K562 (cell line): Measurements from ENCODE around the gene AMN1. TPM values are rescaled to one million over a fixed set of nuclear protein-coding genes. Genes with fewer than 3 reads are reported as not detected.

Experiments
- ARHGAP35 ChIP-seq: fragments of 450-650 bp; IDR thresholded peaks from 2 replicates; pipeline ENCODE4 v1.6.1; 2018; ENCODE audit not compliant: partially characterized antibody
- CBFA2T2 ChIP-seq: fragments of 450-650 bp; conservative IDR thresholded peaks from 2 replicates; pipeline ENCODE4 v1.6.1; 2017; ENCODE audit warnings: mild to moderate bottlenecking
- CHAMP1 ChIP-seq: fragments of 450-650 bp; IDR thresholded peaks from 2 replicates; pipeline ENCODE4 v1.6.1; 2016; ENCODE audit warnings: mild to moderate bottlenecking
- ESRRB ChIP-seq: fragments of 250-450 bp; sonication (Bioruptor Pico); IDR thresholded peaks from 2 replicates; pipeline ENCODE4 v1.5.0; 2020; ENCODE audit warnings: mild to moderate bottlenecking, moderate library complexity, borderline replicate concordance
- FOXK2 ChIP-seq, 2 experiments: fragments of 450-650 bp; IDR thresholded peaks in 1 of 2; conservative IDR thresholded peaks in 1 of 2; 2 replicates each; pipeline ENCODE4 v1.6.1; 2016; ENCODE audit warnings: low read depth in 2 of 2, mild to moderate bottlenecking in 1 of 2
- HDAC3 ChIP-seq: fragments of 450-650 bp; IDR thresholded peaks from 2 replicates; pipeline ENCODE4 v1.6.1; 2018; ENCODE audit warnings: borderline replicate concordance, mild to moderate bottlenecking, moderate library complexity; ENCODE audit not compliant: partially characterized antibody
- KAT8 ChIP-seq: fragments of 450-650 bp; IDR thresholded peaks from 2 replicates; pipeline ENCODE4 v1.6.1; 2016; ENCODE audit warnings: low read depth, mild to moderate bottlenecking
- MECOM ChIP-seq: fragments of 250-450 bp; sonication (Bioruptor Pico); IDR thresholded peaks from 2 replicates; pipeline ENCODE4 v1.8.0; 2022; ENCODE audit warnings: inconsistent platforms
- MEF2A ChIP-seq: IDR thresholded peaks from 2 replicates; pipeline ENCODE4 v1.6.1; 2011; ENCODE audit warnings: low read depth, mild to moderate bottlenecking, low read length, moderate library complexity; ENCODE audit not compliant: control insufficient read depth
- POLR2AphosphoS5 ChIP-seq: IDR thresholded peaks from 2 replicates; pipeline ENCODE4 v1.6.1; 2011; ENCODE audit warnings: mild to moderate bottlenecking, low read depth, low read length, moderate library complexity; ENCODE audit not compliant: control insufficient read depth, insufficient read depth
- RAD21 ChIP-seq, 2 experiments: fragments of 250-450 bp in 1 of 2; fragments of 450-650 bp in 1 of 2; sonication (Bioruptor Pico) in 1 of 2; formaldehyde crosslinking in 1 of 2; IDR thresholded peaks in 1 of 2; conservative IDR thresholded peaks in 1 of 2; 2 replicates each; pipeline versions ENCODE4 v1.4.0 to v1.8.0; 2020 to 2022; ENCODE audit warnings: mild to moderate bottlenecking in 2 of 2, moderate library complexity in 1 of 2
- RAD51 ChIP-seq: fragments of 450-650 bp; IDR thresholded peaks from 2 replicates; pipeline ENCODE4 v1.7.1; 2016; ENCODE audit warnings: low read depth, mild to moderate bottlenecking, borderline replicate concordance
- RB1 ChIP-seq: fragments of 450-650 bp; IDR thresholded peaks from 2 replicates; pipeline ENCODE4 v1.6.1; 2017; ENCODE audit warnings: low read depth, mild to moderate bottlenecking
- RFX5 ChIP-seq: IDR thresholded peaks from 2 replicates; pipeline ENCODE4 v1.6.1; 2011; ENCODE audit warnings: low read depth, mild to moderate bottlenecking, improper control_type of control experiment, low read length
- SPI1 ChIP-seq: IDR thresholded peaks from 2 replicates; pipeline ENCODE4 v1.6.1; 2011; ENCODE audit warnings: low read depth, low read length, control low read depth, borderline replicate concordance
- ZNF583 ChIP-seq: fragments of 250-450 bp; sonication (Bioruptor Pico); IDR thresholded peaks from 2 replicates; pipeline ENCODE4 v1.4.0; 2020
- polyA plus RNA-seq, 8 experiments: library from polyadenylated mRNA; depleted of rRNA in 4 of 8; stranded (reverse) in 5 of 8; unstranded in 3 of 8; fragments of >200 nt; fragmentation: Nextera tagmentation in 2 of 8; fragmentation: Illumina TruSeq in 1 of 8; extraction: Ambion mirVana in 2 of 8; extraction: Trizol in 1 of 8; gene quantifications; 2 replicates each; pipeline versions ENCODE4 v1.2.1 to v1.2.3, GENCODE V29; 2011 to 2014; ENCODE audit warnings: inconsistent platforms in 1 of 8, missing spikeins in 1 of 8
- total RNA-seq, 7 experiments: library from RNA; depleted of rRNA in 6 of 7; stranded (reverse); fragments of >200 nt in 6 of 7; fragmentation: Illumina TruSeq in 2 of 7; extraction: Trizol in 2 of 7; gene quantifications; 2 replicates each; pipeline versions ENCODE4 v1.2.1 to v1.2.3, GENCODE V29; 2011 to 2021; ENCODE audit warnings: low replicate concordance in 1 of 7
- TF ChIP-seq, protein P1 (sequence below): fragments of 250-450 bp; sonication (Bioruptor Pico); IDR thresholded peaks from 2 replicates; pipeline ENCODE4 v1.4.0; 2020
- TF ChIP-seq, protein P2 (sequence below): fragments of 450-650 bp; formaldehyde crosslinking; IDR thresholded peaks from 2 replicates; pipeline ENCODE4 v1.4.0; 2022; ENCODE audit warnings: mild to moderate bottlenecking, moderate library complexity

The AMN1 gene
- total and polyA plus RNA-seq, 9 of the 15 experiments (the other 6 are each of a cell fraction or from before 2014, with no cell fraction given) = 5.2 to 27.6 (median 13.0) TPM

DNA sequence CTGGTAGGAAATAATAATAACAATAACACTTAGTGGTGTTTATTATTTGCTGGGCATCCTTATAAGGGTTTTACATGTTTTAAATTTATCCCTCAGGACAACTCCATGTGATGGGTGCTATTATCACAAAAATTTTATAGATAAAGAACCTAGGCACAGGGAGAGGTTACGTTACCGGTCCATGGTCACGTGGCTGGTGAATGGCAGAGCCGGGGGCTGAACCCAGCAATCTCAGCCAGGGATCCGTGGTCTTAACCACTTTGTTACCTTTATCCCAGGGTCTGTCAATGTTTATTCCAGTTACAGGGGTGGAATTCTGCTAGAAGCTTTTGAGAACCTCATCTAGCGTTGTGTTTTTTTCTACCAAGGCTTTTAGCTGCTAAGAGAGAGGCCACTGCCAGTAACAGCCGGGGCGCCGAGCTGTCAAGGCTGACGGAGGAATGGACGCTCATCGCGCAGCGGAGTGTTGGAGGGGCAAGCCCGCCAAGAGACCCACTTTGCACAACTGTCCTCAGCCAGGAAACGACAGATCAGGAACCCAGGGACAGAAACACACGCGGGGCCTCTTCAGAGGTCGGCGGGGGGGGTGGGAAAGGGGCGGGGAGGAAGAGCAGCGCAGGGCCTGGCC is 418 bp downstream of the AMN1 start (continued):
- TF ChIP-seq MECOM (CRISPR knock-in tag) = 0 out of 2 replicates have a peak, but pooled peaks have one; percentile 23
- no peak for TF ChIP-seq SPI1
- TF ChIP-seq, protein P1, sequence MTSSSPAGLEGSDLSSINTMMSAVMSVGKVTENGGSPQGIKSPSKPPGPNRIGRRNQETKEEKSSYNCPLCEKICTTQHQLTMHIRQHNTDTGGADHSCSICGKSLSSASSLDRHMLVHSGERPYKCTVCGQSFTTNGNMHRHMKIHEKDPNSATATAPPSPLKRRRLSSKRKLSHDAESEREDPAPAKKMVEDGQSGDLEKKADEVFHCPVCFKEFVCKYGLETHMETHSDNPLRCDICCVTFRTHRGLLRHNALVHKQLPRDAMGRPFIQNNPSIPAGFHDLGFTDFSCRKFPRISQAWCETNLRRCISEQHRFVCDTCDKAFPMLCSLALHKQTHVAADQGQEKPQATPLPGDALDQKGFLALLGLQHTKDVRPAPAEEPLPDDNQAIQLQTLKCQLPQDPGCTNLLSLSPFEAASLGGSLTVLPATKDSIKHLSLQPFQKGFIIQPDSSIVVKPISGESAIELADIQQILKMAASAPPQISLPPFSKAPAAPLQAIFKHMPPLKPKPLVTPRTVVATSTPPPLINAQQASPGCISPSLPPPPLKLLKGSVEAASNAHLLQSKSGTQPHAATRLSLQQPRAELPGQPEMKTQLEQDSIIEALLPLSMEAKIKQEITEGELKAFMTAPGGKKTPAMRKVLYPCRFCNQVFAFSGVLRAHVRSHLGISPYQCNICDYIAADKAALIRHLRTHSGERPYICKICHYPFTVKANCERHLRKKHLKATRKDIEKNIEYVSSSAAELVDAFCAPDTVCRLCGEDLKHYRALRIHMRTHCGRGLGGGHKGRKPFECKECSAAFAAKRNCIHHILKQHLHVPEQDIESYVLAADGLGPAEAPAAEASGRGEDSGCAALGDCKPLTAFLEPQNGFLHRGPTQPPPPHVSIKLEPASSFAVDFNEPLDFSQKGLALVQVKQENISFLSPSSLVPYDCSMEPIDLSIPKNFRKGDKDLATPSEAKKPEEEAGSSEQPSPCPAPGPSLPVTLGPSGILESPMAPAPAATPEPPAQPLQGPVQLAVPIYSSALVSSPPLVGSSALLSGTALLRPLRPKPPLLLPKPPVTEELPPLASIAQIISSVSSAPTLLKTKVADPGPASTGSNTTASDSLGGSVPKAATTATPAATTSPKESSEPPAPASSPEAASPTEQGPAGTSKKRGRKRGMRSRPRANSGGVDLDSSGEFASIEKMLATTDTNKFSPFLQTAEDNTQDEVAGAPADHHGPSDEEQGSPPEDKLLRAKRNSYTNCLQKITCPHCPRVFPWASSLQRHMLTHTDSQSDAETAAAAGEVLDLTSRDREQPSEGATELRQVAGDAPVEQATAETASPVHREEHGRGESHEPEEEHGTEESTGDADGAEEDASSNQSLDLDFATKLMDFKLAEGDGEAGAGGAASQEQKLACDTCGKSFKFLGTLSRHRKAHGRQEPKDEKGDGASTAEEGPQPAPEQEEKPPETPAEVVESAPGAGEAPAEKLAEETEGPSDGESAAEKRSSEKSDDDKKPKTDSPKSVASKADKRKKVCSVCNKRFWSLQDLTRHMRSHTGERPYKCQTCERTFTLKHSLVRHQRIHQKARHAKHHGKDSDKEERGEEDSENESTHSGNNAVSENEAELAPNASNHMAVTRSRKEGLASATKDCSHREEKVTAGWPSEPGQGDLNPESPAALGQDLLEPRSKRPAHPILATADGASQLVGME (CRISPR knock-in tag) = 0 out of 2 replicates have a peak, but pooled peaks have one; percentile 55
- 0 out of 2 replicates have a peak, but pooled peaks have one; percentile 8 for TF ChIP-seq RB1
- TF ChIP-seq RAD21 (CRISPR knock-in tag; conservative IDR thresholded peaks at IDR 0.05 in 1 of 2, IDR thresholded peaks at IDR 0.05 in 1 of 2) = peak in 1 of 2 experiments; percentile 2; a peak in 2 of 4 replicates
- no peak for TF ChIP-seq ESRRB (CRISPR knock-in tag)
- TF ChIP-seq CBFA2T2 = peak; percentile 57
- peak; percentile 65 for TF ChIP-seq HDAC3
- TF ChIP-seq MEF2A = no peak
- TF ChIP-seq ARHGAP35 = no peak
- 0 out of 4 replicates have a peak, but pooled peaks of 1 of the 2 experiments have one; percentile 23 for TF ChIP-seq FOXK2 (conservative IDR thresholded peaks at IDR 0.05 in 1 of 2, IDR thresholded peaks at IDR 0.05 in 1 of 2; ENCODE audit: low read depth in 2 of 2)
- 0 out of 2 replicates have a peak, but pooled peaks have one; percentile 19 for TF ChIP-seq ZNF583
- TF ChIP-seq KAT8 = no peak
- peak; percentile 92 for TF ChIP-seq RAD51
- TF ChIP-seq POLR2AphosphoS5 = peak; percentile 76
- TF ChIP-seq, protein P2, sequence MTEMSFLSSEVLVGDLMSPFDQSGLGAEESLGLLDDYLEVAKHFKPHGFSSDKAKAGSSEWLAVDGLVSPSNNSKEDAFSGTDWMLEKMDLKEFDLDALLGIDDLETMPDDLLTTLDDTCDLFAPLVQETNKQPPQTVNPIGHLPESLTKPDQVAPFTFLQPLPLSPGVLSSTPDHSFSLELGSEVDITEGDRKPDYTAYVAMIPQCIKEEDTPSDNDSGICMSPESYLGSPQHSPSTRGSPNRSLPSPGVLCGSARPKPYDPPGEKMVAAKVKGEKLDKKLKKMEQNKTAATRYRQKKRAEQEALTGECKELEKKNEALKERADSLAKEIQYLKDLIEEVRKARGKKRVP (CRISPR knock-in tag) = 0 out of 2 replicates have a peak, but pooled peaks have one; percentile 40
- TF ChIP-seq RFX5 = no peak
- TF ChIP-seq CHAMP1 = no peak
